Measurements from ENCODE around the gene ERMAP. TPM values are rescaled to one million over a fixed set of nuclear protein-coding genes. Genes with fewer than 3 reads are reported as not detected.

Gene ERMAP, protein sequence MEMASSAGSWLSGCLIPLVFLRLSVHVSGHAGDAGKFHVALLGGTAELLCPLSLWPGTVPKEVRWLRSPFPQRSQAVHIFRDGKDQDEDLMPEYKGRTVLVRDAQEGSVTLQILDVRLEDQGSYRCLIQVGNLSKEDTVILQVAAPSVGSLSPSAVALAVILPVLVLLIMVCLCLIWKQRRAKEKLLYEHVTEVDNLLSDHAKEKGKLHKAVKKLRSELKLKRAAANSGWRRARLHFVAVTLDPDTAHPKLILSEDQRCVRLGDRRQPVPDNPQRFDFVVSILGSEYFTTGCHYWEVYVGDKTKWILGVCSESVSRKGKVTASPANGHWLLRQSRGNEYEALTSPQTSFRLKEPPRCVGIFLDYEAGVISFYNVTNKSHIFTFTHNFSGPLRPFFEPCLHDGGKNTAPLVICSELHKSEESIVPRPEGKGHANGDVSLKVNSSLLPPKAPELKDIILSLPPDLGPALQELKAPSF
- 3.7 TPM for polyA plus RNA-seq (2012; ENCODE audit: insufficient read depth, insufficient read length)

DNA sequence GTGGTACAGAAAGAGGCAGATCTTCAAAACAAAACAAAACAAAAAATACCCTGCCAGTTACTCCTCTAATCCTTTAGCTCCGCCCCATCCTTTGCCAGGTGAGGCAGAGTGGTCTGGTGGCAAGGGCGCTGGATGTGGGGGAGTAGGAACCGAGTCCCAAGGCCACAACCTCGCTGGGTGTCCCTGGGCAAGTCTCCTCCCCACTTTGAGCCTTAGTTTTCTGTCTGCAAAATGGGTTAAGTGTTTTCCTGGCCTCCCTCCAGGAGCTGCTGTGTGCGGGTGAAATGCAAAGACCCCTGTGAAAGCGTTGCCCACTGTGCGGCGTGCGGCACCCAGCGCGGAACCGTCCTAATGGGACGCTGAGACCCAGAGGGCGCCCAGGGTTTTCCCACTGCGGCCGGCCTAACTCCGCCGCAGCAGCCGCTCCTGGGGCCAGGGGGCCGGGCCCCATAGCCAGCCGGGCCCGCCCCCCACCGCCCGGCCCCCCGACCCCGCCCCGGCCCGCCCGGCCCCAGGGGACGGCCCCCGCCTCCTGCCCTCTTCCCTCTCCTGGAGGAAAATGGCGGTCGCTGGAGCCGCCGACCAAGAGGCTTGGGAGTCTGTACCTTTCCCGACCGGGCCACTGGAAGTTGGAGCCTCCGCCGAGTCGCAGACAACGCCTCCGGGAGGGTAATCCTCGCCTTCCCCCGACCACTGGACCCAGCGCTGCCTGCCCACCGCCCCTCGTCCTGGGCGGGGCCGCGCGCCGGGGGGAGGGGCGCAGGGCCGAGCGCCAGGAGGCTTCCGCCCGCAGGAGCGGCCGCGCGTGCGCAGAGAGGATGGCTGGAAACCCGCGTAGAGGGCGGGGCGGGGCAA, at the start of gene ERMAP, which contains the start of gene SVBP:
Gene ERMAP (plus strand): TSS at position 538 of the 855 bp plus-strand sequence. CDS start 13,327 bp downstream, outside the sequence.
Gene SVBP (minus strand): TSS at position 813 of the 855 bp plus-strand sequence. CDS start 853 bp downstream, outside the sequence.
- peak; percentile 71 for DNase-seq (ENCODE audit: low read depth, low spot score)
- peak within 1 kb of the TSS; percentile 80 for H3K4me3 ChIP-seq (ENCODE audit: low read length)

GRCh38 chr1:42767510-42768000, 49.4 kb upstream of the ERMAP start:
- DNase-seq (ENCODE audit: low read depth, low spot score), result no peak
- H3K4me3 ChIP-seq (ENCODE audit: low read length), result peak overlapping the region; percentile 88

DNA sequence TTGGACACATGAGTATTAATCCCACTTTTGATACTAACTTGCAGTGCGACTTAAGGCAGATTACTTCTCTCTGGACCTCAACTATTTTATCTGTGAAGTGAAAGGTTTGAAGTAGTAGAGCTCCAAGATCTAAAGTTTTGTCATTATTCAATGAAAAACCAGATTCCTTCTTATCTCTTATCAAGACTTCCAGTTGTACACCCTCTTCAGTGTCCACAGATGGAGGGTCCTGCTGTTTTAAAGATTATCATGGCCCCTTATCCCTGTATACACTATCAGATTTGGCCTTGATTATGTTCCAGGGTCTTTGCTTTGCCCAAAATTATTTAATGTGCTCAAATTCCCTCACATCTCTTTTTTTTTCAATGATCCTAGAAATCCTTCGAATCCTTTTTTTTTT, 48.8 kb upstream of the ERMAP start:
- peak overlapping the region; percentile 88 for H3K4me3 ChIP-seq (ENCODE audit: low read length)

GRCh38 chr1:42769811-42770210, 47.1 kb upstream of the ERMAP start:
- no peak overlapping the region for H3K4me3 ChIP-seq (ENCODE audit: low read length)
- DNase-seq (ENCODE audit: low read depth, low spot score), result no peak

More for the DNA sequence above, 48.8 kb upstream of the ERMAP start:
- DNase-seq (ENCODE audit: low read depth, low spot score), result no peak

GRCh38 chr1:42773420-42773819, 43.5 kb upstream of the ERMAP start:
- DNase-seq (ENCODE audit: low read depth, low spot score), result no peak
- no peak overlapping the region for H3K4me3 ChIP-seq (ENCODE audit: low read length)

DNA sequence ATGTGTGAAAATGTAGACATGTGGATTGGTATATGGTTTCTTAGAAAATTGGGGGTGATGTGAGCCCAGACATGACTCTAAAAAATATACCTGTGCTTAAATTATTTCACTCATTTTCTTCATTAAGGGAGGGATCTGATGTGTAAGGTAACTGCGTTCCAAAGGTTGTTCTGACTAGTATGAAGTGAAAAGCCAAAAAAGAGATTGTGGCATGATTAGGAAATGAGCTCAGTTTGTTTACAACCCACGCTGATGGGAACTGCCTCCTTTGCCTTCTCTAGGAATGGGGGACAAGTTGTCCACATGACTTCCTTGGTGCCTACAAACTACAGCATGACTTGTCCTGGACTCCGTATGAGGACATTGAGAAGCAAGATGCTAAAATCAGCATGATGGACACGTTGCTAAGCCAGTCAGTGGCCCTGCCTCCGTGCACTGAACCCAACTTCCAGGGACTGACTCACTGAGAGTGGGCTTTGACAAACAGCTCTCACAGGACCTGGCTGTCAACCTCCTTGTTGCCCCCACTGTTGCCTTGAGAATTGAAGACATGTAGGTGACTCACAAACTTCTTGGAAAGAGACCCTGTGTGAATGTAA, 41.9 kb upstream of the ERMAP start:
- DNase-seq (ENCODE audit: low read depth, low spot score), result no peak
- no peak overlapping the region for H3K4me3 ChIP-seq (ENCODE audit: low read length)

GRCh38 chr1:42776502-42776901, 40.4 kb upstream of the ERMAP start:
- no peak overlapping the region for H3K4me3 ChIP-seq (ENCODE audit: low read length)
- DNase-seq (ENCODE audit: low read depth, low spot score), result no peak

GRCh38 chr1:42777852-42778251, 39.1 kb upstream of the ERMAP start:
- DNase-seq (ENCODE audit: low read depth, low spot score), result peak; percentile 31
- no peak overlapping the region for H3K4me3 ChIP-seq (ENCODE audit: low read length)

GRCh38 chr1:42779725-42780124, 37.2 kb upstream of the ERMAP start:
- no peak for DNase-seq (ENCODE audit: low read depth, low spot score)
- no peak overlapping the region for H3K4me3 ChIP-seq (ENCODE audit: low read length)

- DNase-seq (ENCODE audit: low read depth, low spot score), result no peak
- no peak overlapping the region for H3K4me3 ChIP-seq (ENCODE audit: low read length)
Measured at GRCh38 chr1:42780176-42780575, 36.7 kb upstream of the ERMAP start.

- no peak overlapping the region for H3K4me3 ChIP-seq (ENCODE audit: low read length)
- DNase-seq (ENCODE audit: low read depth, low spot score), result no peak
Measured at GRCh38 chr1:42783092-42783491, 33.8 kb upstream of the ERMAP start.

DNA sequence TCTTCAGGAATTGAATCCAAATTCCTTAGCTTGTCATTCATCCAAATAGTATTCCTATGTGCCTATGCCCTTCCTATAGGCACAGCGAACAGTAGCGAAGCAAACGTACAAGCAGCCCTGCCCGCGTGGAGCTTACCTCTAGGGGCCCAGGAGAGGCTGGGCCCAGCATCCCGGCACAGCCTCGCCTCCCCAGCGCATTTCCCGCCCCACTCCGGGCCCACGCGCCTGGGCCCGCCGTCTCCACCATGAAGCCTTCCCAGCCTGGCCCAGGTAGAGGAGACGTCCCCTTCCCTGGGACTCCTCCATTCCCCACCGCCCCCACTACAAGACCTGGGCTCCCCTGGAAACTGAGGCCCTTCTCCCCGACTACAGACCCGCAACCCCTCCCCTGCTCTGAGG, 32.4 kb upstream of the ERMAP start:
- H3K4me3 ChIP-seq (ENCODE audit: low read length), result no peak overlapping the region
- no peak for DNase-seq (ENCODE audit: low read depth, low spot score)

- H3K4me3 ChIP-seq (ENCODE audit: low read length), result no peak within 1 kb of the TSS
- no peak for DNase-seq (ENCODE audit: low read depth, low spot score)
Measured at GRCh38 chr1:42784946-42785693, 31.8 kb upstream of the ERMAP start, which contains the start of gene TMEM269. Gene TMEM269, plus strand, starts transcription at chr1:42784991. Its CDS starts 4,903 bp downstream, at chr1:42789894.

GRCh38 chr1:42786097-42786496, 30.8 kb upstream of the ERMAP start:
- DNase-seq (ENCODE audit: low read depth, low spot score), result no peak
- no peak overlapping the region for H3K4me3 ChIP-seq (ENCODE audit: low read length)

GRCh38 chr1:42788021-42788420, 28.9 kb upstream of the ERMAP start:
- DNase-seq (ENCODE audit: low read depth, low spot score), result no peak
- no peak overlapping the region for H3K4me3 ChIP-seq (ENCODE audit: low read length)

DNA sequence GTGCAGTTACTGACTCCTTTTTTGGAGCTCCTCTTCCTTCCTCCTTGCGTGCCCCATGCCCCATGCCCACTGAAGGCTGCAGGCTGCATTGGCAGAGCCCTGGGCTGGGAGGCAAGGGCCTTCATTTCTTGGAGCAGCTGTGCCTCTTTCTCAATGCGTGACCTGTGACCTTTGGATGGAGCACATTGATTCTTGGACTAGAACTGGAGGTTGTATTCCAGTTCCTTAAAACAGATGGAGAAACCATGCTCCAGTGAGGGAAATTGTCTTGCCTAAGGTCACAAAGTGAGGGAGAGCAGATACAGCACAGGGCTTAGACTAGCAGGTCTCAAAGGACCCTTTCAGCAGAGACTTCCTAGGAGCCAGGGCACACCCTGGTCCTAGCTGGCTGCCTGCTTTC, 23.1 kb upstream of the ERMAP start:
- H3K4me3 ChIP-seq (ENCODE audit: low read length), result no peak overlapping the region
- no peak for DNase-seq (ENCODE audit: low read depth, low spot score)

DNA sequence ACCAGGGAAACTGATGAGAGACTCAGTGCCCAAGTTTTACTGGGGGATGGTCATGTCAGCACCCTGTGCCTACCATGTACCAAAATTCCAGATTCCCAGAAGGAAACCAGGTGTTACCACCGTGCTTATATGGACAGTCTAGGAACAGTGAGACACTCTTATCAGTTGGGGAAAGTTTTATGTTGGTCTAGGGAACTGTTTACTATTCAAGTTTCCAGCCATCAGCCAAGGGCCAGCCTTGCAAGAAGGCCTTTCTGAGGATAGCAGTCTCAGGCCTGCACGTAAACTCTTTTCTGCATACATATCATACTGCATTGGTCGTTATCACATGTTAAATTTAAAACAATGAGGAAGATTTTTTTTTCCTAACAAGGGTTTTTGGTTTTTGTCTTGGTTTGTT, 19.5 kb upstream of the ERMAP start:
- no peak overlapping the region for H3K4me3 ChIP-seq (ENCODE audit: low read length)
- no peak for DNase-seq (ENCODE audit: low read depth, low spot score)

DNA sequence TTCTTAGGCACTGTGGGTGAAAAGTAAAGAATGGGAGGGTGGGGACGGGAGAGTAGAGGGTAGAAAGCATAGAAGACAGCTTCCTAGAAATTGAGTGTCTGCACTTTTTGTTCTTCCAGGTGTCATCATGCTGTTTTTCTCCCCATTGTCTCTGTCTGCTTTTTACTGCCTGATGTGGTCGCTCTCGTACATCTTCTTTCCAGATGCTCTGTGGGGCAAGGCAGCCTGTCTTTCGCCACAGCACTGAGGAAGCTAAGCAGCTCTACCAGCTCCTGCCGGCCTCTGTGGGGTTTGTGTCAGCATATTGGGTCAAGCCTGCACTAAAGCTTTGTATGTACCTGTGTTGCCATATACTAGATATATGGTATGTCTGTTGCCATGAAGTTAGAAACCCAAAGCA, 18.9 kb upstream of the ERMAP start:
- H3K4me3 ChIP-seq (ENCODE audit: low read length), result no peak overlapping the region
- DNase-seq (ENCODE audit: low read depth, low spot score), result no peak

Data from Jurkat, Clone E6-1 (cell line).